Endothelial cell of umbilical vein (primary cell): ENCODE results near the gene ZNF524. TPM values are rescaled to one million over a fixed set of nuclear protein-coding genes. Genes with fewer than 3 reads are reported as not detected.
A peak's percentile ranks its signal among the peaks of the same experiment; 100 is the strongest.

ENCODE experiments used
- BruUV-seq: library from RNA; stranded (reverse); fragments of 400-500 nt; replicated peaks from 2 replicates; lab custom pipeline; 2021; lab: Mats Ljungman, UMichigan
- CTCF ChIA-PET: fragments of 300-600, 350-600 bp; sonication (Branson Sonifier 250); formaldehyde crosslinking; loops from one replicate; lab custom pipeline; 2021; ENCODE audit warnings: antibody characterized with exemption, inconsistent platforms; lab: Charles Lee
- POLR2A ChIA-PET: fragments of 300-600, 350-600 bp; sonication (Branson Sonifier 250); formaldehyde crosslinking; loops from one replicate; lab custom pipeline; 2021; ENCODE audit warnings: antibody characterized with exemption, inconsistent platforms; lab: Charles Lee
- DNase-seq: peaks from one replicate; pipeline ENCODE4 v3.0.0-alpha.2; 2011; ENCODE audit warnings: low read depth, low spot score
- FAIRE-seq: peaks from 2 replicates; lab custom pipeline; 2011; peaks lifted over from hg19 to GRCh38; lab: Jason Lieb, UNC
- H2AFZ ChIP-seq: 2 replicates; pipeline ENCODE4 v1.6.0; 2012; ENCODE audit warnings: low read depth, low read length, control low read depth, inconsistent platforms
- H3K27ac ChIP-seq: 2 replicates; pipeline ENCODE4 v1.5.1; 2011; ENCODE audit warnings: low read depth, mild to moderate bottlenecking, control low read depth, low read length, moderate library complexity; ENCODE audit not compliant: insufficient read depth
- H3K27me3 ChIP-seq, 2 experiments: 2 replicates each; pipeline versions ENCODE4 v1.6.0 to v1.6.1; 2011; ENCODE audit warnings: low read length in 2 of 2, mixed read lengths in 1 of 2; ENCODE audit not compliant: control insufficient read depth in 2 of 2, insufficient read depth in 2 of 2
- H3K36me3 ChIP-seq, 2 experiments: 2 replicates in 1 of 2; 3 replicates in 1 of 2; pipeline ENCODE4 v1.5.1; 2011; ENCODE audit warnings: low read length in 2 of 2, mild to moderate bottlenecking in 1 of 2, moderate library complexity in 1 of 2; ENCODE audit not compliant: control insufficient read depth in 2 of 2, insufficient read depth in 2 of 2; ENCODE audit errors: extremely low read depth in 1 of 2
- H3K4me1 ChIP-seq: 3 replicates; pipeline ENCODE4 v1.5.1; 2011; ENCODE audit warnings: mild to moderate bottlenecking, low read length; ENCODE audit not compliant: control insufficient read depth, insufficient read depth; ENCODE audit errors: extremely low read depth
- H3K4me2 ChIP-seq: 2 replicates; pipeline ENCODE4 v1.6.1; 2011; ENCODE audit warnings: low read length, control low read depth, mixed read lengths; ENCODE audit not compliant: insufficient read depth
- H3K4me3 ChIP-seq, 3 experiments: fragments of 200-600 bp in 1 of 3; sonication (generic), shearing (Covaris generic) in 1 of 3; replicated peaks in 1 of 3; 2 replicates each; pipeline ENCODE4 v1.5.1; 2011 to 2016; ENCODE audit warnings: control low read depth in 3 of 3, low read length in 3 of 3, mild to moderate bottlenecking in 2 of 3, inconsistent platforms in 1 of 3, low read depth in 1 of 3, moderate library complexity in 1 of 3; ENCODE audit not compliant: insufficient read depth in 1 of 3
- H3K79me2 ChIP-seq: 2 replicates; pipeline ENCODE4 v1.6.0; 2012; ENCODE audit warnings: low read length, inconsistent platforms; ENCODE audit not compliant: control insufficient read depth, insufficient read depth
- H3K9ac ChIP-seq: replicated peaks from 2 replicates; pipeline ENCODE3; 2011; ENCODE audit warnings: low read length, control low read depth; ENCODE audit not compliant: insufficient read depth; ENCODE audit errors: extremely low read depth
- H3K9me1 ChIP-seq: replicated peaks from 3 replicates; pipeline ENCODE4 v1.6.0; 2011; ENCODE audit warnings: mild to moderate bottlenecking, low read length; ENCODE audit not compliant: control insufficient read depth, insufficient read depth; ENCODE audit errors: extremely low read depth
- H3K9me3 ChIP-seq: replicated peaks from 2 replicates; pipeline ENCODE4 v1.5.1; 2012; ENCODE audit warnings: low read length, inconsistent platforms; ENCODE audit not compliant: control insufficient read depth, insufficient read depth
- H4K20me1 ChIP-seq: replicated peaks from 2 replicates; pipeline ENCODE3; 2011; ENCODE audit warnings: mild to moderate bottlenecking, low read length; ENCODE audit not compliant: control insufficient read depth, insufficient read depth; ENCODE audit errors: extremely low read depth
- EZH2 ChIP-seq: IDR thresholded peaks from 2 replicates; pipeline ENCODE4 v1.6.1; 2012; ENCODE audit warnings: borderline replicate concordance, low read depth, mild to moderate bottlenecking, moderate library complexity, low read length, inconsistent platforms; ENCODE audit not compliant: severe bottlenecking
- FOS ChIP-seq: IDR thresholded peaks from 2 replicates; pipeline ENCODE4 v1.6.1; 2011; ENCODE audit warnings: mild to moderate bottlenecking, low read length, moderate library complexity, borderline replicate concordance; ENCODE audit not compliant: insufficient read depth
- GATA2 ChIP-seq: IDR thresholded peaks from 2 replicates; pipeline ENCODE4 v1.7.0; 2011; ENCODE audit warnings: low read depth, mild to moderate bottlenecking, moderate library complexity, mixed read lengths, low read length; ENCODE audit not compliant: insufficient read length, insufficient read depth
- JUN ChIP-seq: IDR thresholded peaks from 2 replicates; pipeline ENCODE4 v1.6.1; 2011; ENCODE audit warnings: borderline replicate concordance, low read depth; ENCODE audit not compliant: insufficient read length, insufficient read depth
- POLR2A ChIP-seq: IDR thresholded peaks from 2 replicates; pipeline ENCODE4 v1.6.1; 2012; ENCODE audit warnings: low read depth, mild to moderate bottlenecking, control low read depth, low read length
- POLR2AphosphoS5 ChIP-seq: IDR thresholded peaks from 2 replicates; pipeline ENCODE4 v1.6.1; 2012; ENCODE audit warnings: low read depth, mild to moderate bottlenecking, control low read depth, low read length, moderate library complexity; ENCODE audit not compliant: insufficient read depth
- dilution Hi-C: fragments of 300-500 bp; cut with MboI; formaldehyde crosslinking; loops from one replicate; pipeline ENCODE4 v1.15.0; 2019; ENCODE audit warnings: low sequenced_read_pairs; ENCODE audit not compliant: extremely low pct_ligation_motif_present
- intact Hi-C: fragments of 100-400 bp; cut with micrococcal nuclease; formaldehyde crosslinking; loops from one replicate; pipeline ENCODE4 v1.10.0; 2022
- polyA plus RNA-seq, 4 experiments: library from polyadenylated mRNA; depleted of rRNA in 3 of 4; stranded (reverse) in 3 of 4; unstranded in 1 of 4; fragments of >200 nt; gene quantifications; 2 replicates each; pipeline versions ENCODE4 v1.2.1 to v1.2.3, GENCODE V29; 2011 to 2012; ENCODE audit warnings: missing spikeins in 1 of 4
- total RNA-seq: library from RNA; stranded (reverse); gene quantifications from 2 replicates; pipeline ENCODE4 v1.2.3, GENCODE V29; 2021

Gene ZNF524
- total and polyA plus RNA-seq, 2 donors (not counting 3 experiments of a cell fraction or from before 2014, with no cell fraction given): 15.2 to 15.4 TPM

GRCh38 chr19:55624109-55625003 is 24.3 kb downstream of the ZNF524 start, which contains the start of gene ZNF784:
Gene ZNF784 (minus strand): TSS chr19:55624566. CDS start chr19:55624561, 5 bp downstream.
- H3K9me1 ChIP-seq: no peaks in the 10 kb centered on the region
- FAIRE-seq (peak; percentile 89), DNase-seq (peak; percentile 92)
- H3K36me3 ChIP-seq: peaks cover 0 to 3% of the 10 kb centered on the region in 2 experiments
- H3K9me3 ChIP-seq: no peaks in the 10 kb centered on the region
- peak within 1 kb of the TSS; percentile 94 for H3K4me2 ChIP-seq
- H3K4me3 ChIP-seq: peak within 1 kb of the TSS; percentile 58 to 78 (median 74)
- CTCF ChIA-PET: interaction anchor here (0.7 to 2.9 kb wide), 10 partner anchors 9 to 483 kb away, joined by 3 to 15 read pairs (median 6); partner anchors contain the start of gene ZNF865
- H3K4me1 ChIP-seq: peaks cover 6% of the 10 kb centered on the region
- no peaks in the 10 kb centered on the region for H3K27me3 ChIP-seq
- H3K27ac ChIP-seq: peak within 1 kb of the TSS; percentile 54
- peak; percentile 84 for TF ChIP-seq POLR2AphosphoS5
- no peak for TF ChIP-seq EZH2
- no peak for TF ChIP-seq FOS
- peak; percentile 80 for TF ChIP-seq POLR2A
- no peak for TF ChIP-seq GATA2
- no peak for TF ChIP-seq JUN
- no TSS peak for BruUV-seq
- POLR2A ChIA-PET: interaction anchor here (0.6 to 1.4 kb wide), 8 partner anchors 25 to 1151 kb away, joined by 3 to 10 read pairs (median 5); partner anchors contain the start of genes CDC42EP5, FIZ1 and ZSCAN5A
- peak within 1 kb of the TSS; percentile 100 for H2AFZ ChIP-seq
- intact Hi-C loops: loop anchor here (1.0 kb wide), 3 partner anchors 19 to 163 kb away; partner anchors contain the start of genes FIZ1, ISOC2 and ZNF865
- dilution Hi-C loops: no loop called here
- no peaks in the 10 kb centered on the region for H4K20me1 ChIP-seq
- H3K79me2 ChIP-seq: no peaks in the 10 kb centered on the region
- H3K9ac ChIP-seq: peak within 1 kb of the TSS; percentile 84
